Uterus (tissue), 4 donors: ENCODE results near the gene GPR162. TPM values are rescaled to one million over a fixed set of nuclear protein-coding genes. Genes with fewer than 3 reads are reported as not detected.
"Not testable (repeated sequence)": the region's sequence is repeated elsewhere in the genome, so short reads cannot be mapped to it uniquely, and the experiment has no call there.

Source experiments
- DNase-seq, 2 donors: peaks; one replicate each; pipeline ENCODE4 v3.0.0-alpha.2; 2019 to 2020
- H3K27ac ChIP-seq, 2 donors: fragments of 200-600 bp; sonication (generic); 1 replicate in 1 of 2; 2 replicates in 1 of 2; pipeline ENCODE4 v1.5.1; 2016 to 2018
- H3K27me3 ChIP-seq, 2 donors: fragments of 200-600 bp; sonication (generic); one replicate each; pipeline ENCODE4 v1.5.1; 2018 to 2019; ENCODE audit warnings: control low read depth in 1 of 2
- H3K36me3 ChIP-seq, 2 donors: fragments of 200-600 bp; sonication (generic); one replicate each; pipeline ENCODE4 v1.5.1; 2019; ENCODE audit warnings: control low read depth in 1 of 2
- H3K4me1 ChIP-seq, 2 donors: fragments of 200-600 bp; sonication (generic); one replicate each; pipeline ENCODE4 v1.5.1; 2018 to 2019; ENCODE audit warnings: control low read depth in 1 of 2
- H3K4me3 ChIP-seq, 2 donors: fragments of 200-600 bp; sonication (generic); 1 replicate in 1 of 2; 2 replicates in 1 of 2; pipeline ENCODE4 v1.5.1; 2018 to 2019; ENCODE audit warnings: mild to moderate bottlenecking in 1 of 2
- H3K9me3 ChIP-seq, 2 donors: fragments of 200-600 bp; sonication (generic); one replicate each; pipeline ENCODE4 v1.5.1; 2019; ENCODE audit warnings: control low read depth in 1 of 2
- POLR2A ChIP-seq, 2 donors: fragments of 450-650 bp; IDR thresholded peaks; one replicate each; pipeline ENCODE4 v1.6.1; 2016; ENCODE audit warnings: antibody characterized with exemption in 2 of 2, mild to moderate bottlenecking in 1 of 2, moderate library complexity in 1 of 2
- intact Hi-C: fragments of 100-400 bp; cut with DNase I; formaldehyde crosslinking; loops from one replicate; pipeline ENCODE4 v1.15.1; 2023; ENCODE audit warnings: low total_unique reads
- total RNA-seq, 4 donors: library from RNA; depleted of rRNA in 3 of 4; stranded (reverse); fragments of >200 nt in 3 of 4; gene quantifications; one replicate each; pipeline versions ENCODE4 v1.1.0 to v1.2.4, GENCODE V29; 2014 to 2023
- TF ChIP-seq, protein P1 (sequence below), 4 experiments: fragments of 200-600 bp in 2 of 4; fragments of 450-650 bp in 2 of 4; sonication (generic) in 2 of 4; IDR thresholded peaks; one replicate each; pipeline ENCODE4 v1.5.1; 2016 to 2019; ENCODE audit warnings: antibody characterized with exemption in 4 of 4, mild to moderate bottlenecking in 2 of 4, moderate library complexity in 1 of 4
- donor health status: DM: yes; HTN: yes; CAD: no.

Gene GPR162
- total RNA-seq, 4 donors from 2014 or later = 0.29 to 23.1 (median 3.4) TPM

GRCh38 chr12:6872073-6873048, 50.7 kb downstream of the GPR162 start:
- TF ChIP-seq POLR2A (IDR thresholded peaks at IDR 0.05) = no peak
- TF ChIP-seq, protein P1, sequence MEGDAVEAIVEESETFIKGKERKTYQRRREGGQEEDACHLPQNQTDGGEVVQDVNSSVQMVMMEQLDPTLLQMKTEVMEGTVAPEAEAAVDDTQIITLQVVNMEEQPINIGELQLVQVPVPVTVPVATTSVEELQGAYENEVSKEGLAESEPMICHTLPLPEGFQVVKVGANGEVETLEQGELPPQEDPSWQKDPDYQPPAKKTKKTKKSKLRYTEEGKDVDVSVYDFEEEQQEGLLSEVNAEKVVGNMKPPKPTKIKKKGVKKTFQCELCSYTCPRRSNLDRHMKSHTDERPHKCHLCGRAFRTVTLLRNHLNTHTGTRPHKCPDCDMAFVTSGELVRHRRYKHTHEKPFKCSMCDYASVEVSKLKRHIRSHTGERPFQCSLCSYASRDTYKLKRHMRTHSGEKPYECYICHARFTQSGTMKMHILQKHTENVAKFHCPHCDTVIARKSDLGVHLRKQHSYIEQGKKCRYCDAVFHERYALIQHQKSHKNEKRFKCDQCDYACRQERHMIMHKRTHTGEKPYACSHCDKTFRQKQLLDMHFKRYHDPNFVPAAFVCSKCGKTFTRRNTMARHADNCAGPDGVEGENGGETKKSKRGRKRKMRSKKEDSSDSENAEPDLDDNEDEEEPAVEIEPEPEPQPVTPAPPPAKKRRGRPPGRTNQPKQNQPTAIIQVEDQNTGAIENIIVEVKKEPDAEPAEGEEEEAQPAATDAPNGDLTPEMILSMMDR (IDR thresholded peaks at IDR 0.05) = peak; percentile 90 to 96 (median 96)
- Histone ChIP-seq H3K27me3 (no peaks in the 10 kb centered on the region), H3K27ac (peak overlapping the region; percentile 84 to 88), H3K4me3 (peak overlapping the region; percentile 79 to 96), H3K36me3 (no peaks in the 10 kb centered on the region), H3K9me3 (no peaks in the 10 kb centered on the region), H3K4me1 (peaks cover 10 to 25% of the 10 kb centered on the region in 2 donors)
- intact Hi-C loops = no loop called here
- peak; percentile 82 to 88 for DNase-seq

GRCh38 chr12:6873094-6874014, 51.7 kb downstream of the GPR162 start, which contains the start of gene SPSB2:
SPSB2 (minus strand) TSS chr12:6873303; CDS start chr12:6872901, 402 bp downstream.
- TF ChIP-seq, protein P1 (IDR thresholded peaks at IDR 0.05) = peak in 2 of 4 experiments; percentile 13 to 30
- TF ChIP-seq POLR2A (IDR thresholded peaks at IDR 0.05) = peak; percentile 43 to 76
- Histone ChIP-seq H3K4me3 (peak within 1 kb of the TSS; percentile 79 to 96), H3K36me3 (no peaks in the 10 kb centered on the region), H3K4me1 (peaks cover 10 to 22% of the 10 kb centered on the region in 2 donors), H3K27me3 (no peaks in the 10 kb centered on the region), H3K9me3 (no peaks in the 10 kb centered on the region), H3K27ac (peak within 1 kb of the TSS; percentile 84 to 88)
- intact Hi-C loops = no loop called here
- DNase-seq = peak; percentile 98 to 99

- H3K27me3 ChIP-seq, DNase-seq, intact Hi-C loops, H3K36me3 ChIP-seq, H3K9me3 ChIP-seq: not testable (repeated sequence)
- peaks cover 8 to 16% of the 10 kb centered on the region in 2 donors for H3K4me1 ChIP-seq
- H3K4me3 ChIP-seq = peak overlapping the region in 1 of 2 donors; percentile 79
- peak overlapping the region; percentile 84 to 88 for H3K27ac ChIP-seq
Observed at GRCh38 chr12:6874015-6874368, 52.4 kb downstream of the GPR162 start.

Other genes with a start within 250 kb of the GPR162 start
- 100 to 1,000 TPM in 3 of 4 donors, 10 to 100 TPM in 1; 99.4 to 323 (median 247) TPM for gene CHD4, start 214.4 kb upstream of the GPR162 start, total RNA-seq
- gene LPAR5, start 185.9 kb upstream of the GPR162 start, total RNA-seq = 1 to 10 TPM in 1 of 4 donors, under 1 TPM in 1, not detected in 2; 0.61 to 1.3 TPM
- 1 to 10 TPM in 2 of 4 donors, under 1 TPM in 1, not detected in 1; 0.35 to 1.6 (median 1.5) TPM for gene ACRBP, start 174.4 kb upstream of the GPR162 start, total RNA-seq
- 100 to 1,000 TPM in 1 of 4 donors, 10 to 100 TPM in 3; 25.2 to 180 (median 62.0) TPM for gene ING4, start 158.7 kb upstream of the GPR162 start, total RNA-seq
- gene ZNF384, start 132.4 kb upstream of the GPR162 start, total RNA-seq = 10 to 100 TPM; 13.6 to 71.3 (median 33.1) TPM
- gene PIANP, start 121.0 kb upstream of the GPR162 start, total RNA-seq = 10 to 100 TPM in 1 of 4 donors, 1 to 10 TPM in 1, under 1 TPM in 1, not detected in 1; 0.55 to 11.5 (median 1.5) TPM
- gene COPS7A, start 97.8 kb upstream of the GPR162 start, total RNA-seq = 10 to 100 TPM; 35.6 to 50.3 (median 37.7) TPM
- gene MLF2, start 68.7 kb upstream of the GPR162 start, total RNA-seq = 100 to 1,000 TPM; 124 to 408 (median 147) TPM
- gene PTMS, start 55.5 kb upstream of the GPR162 start, total RNA-seq = 100 to 1,000 TPM; 105 to 853 (median 140) TPM
- 10 to 100 TPM in 1 of 4 donors, 1 to 10 TPM in 2, under 1 TPM in 1; 0.41 to 14.6 (median 4.0) TPM for gene LAG3, start 49.3 kb upstream of the GPR162 start, total RNA-seq
- 10 to 100 TPM in 2 of 4 donors, 1 to 10 TPM in 2; 1.0 to 24.3 (median 10.4) TPM for gene CD4, start 32.3 kb upstream of the GPR162 start, total RNA-seq
- gene P3H3, start 6.6 kb downstream of the GPR162 start, total RNA-seq = 10 to 100 TPM; 27.4 to 90.1 (median 59.9) TPM
- 10 to 100 TPM in 1 of 4 donors, 1 to 10 TPM in 1, under 1 TPM in 1, not detected in 1; under 0.01 to 18.3 (median 2.7) TPM for gene GNB3, start 19.1 kb downstream of the GPR162 start, total RNA-seq
- 1 to 10 TPM in 1 of 4 donors, under 1 TPM in 1, not detected in 2; 0.76 to 9.6 TPM for gene CDCA3, start 29.5 kb downstream of the GPR162 start, total RNA-seq
- 10 to 100 TPM; 37.1 to 68.6 (median 52.8) TPM for gene USP5, start 30.3 kb downstream of the GPR162 start, total RNA-seq
- gene TPI1, start 45.7 kb downstream of the GPR162 start, total RNA-seq = 100 to 1,000 TPM; 159 to 307 (median 240) TPM
- gene SPSB2, start 51.5 kb downstream of the GPR162 start, total RNA-seq = 10 to 100 TPM in 1 of 4 donors, 1 to 10 TPM in 3; 2.8 to 11.3 (median 5.0) TPM
- 10 to 100 TPM in 2 of 4 donors, 1 to 10 TPM in 1, under 1 TPM in 1; 0.29 to 13.5 (median 10.6) TPM for gene LRRC23, start 83.0 kb downstream of the GPR162 start, total RNA-seq
- 10 to 100 TPM in 3 of 4 donors, 1 to 10 TPM in 1; 9.7 to 84.7 (median 24.4) TPM for gene ENO2, start 92.8 kb downstream of the GPR162 start, total RNA-seq
- gene ATN1, start 106.1 kb downstream of the GPR162 start, total RNA-seq = 100 to 1,000 TPM in 1 of 4 donors, 10 to 100 TPM in 3; 10.8 to 283 (median 28.7) TPM
- gene RNU7-1, start 122.0 kb downstream of the GPR162 start, total RNA-seq = not detected
- gene C12orf57, start 122.2 kb downstream of the GPR162 start, total RNA-seq = 1,000 to 10,000 TPM in 2 of 4 donors, 100 to 1,000 TPM in 2; 259 to 2,496 (median 1,289) TPM
- gene PTPN6, start 129.5 kb downstream of the GPR162 start, total RNA-seq = 10 to 100 TPM in 2 of 4 donors, under 1 TPM in 2; 0.59 to 19.8 (median 5.9) TPM
- gene PHB2, start 148.8 kb downstream of the GPR162 start, total RNA-seq = 100 to 1,000 TPM; 129 to 167 (median 145) TPM
- 10 to 100 TPM; 25.9 to 62.8 (median 44.0) TPM for gene EMG1, start 149.1 kb downstream of the GPR162 start, total RNA-seq
- 10 to 100 TPM; 10.2 to 45.1 (median 17.1) TPM for gene LPCAT3, start 196.7 kb downstream of the GPR162 start, total RNA-seq
- gene C1S, start 238.9 kb downstream of the GPR162 start, total RNA-seq = 100 to 1,000 TPM; 172 to 554 (median 468) TPM